HCT116 (cell line): ENCODE data around the gene HAX1. TPM values are rescaled to one million over a fixed set of nuclear protein-coding genes. Genes with fewer than 3 reads are reported as not detected.
A peak's percentile ranks its signal among the peaks of the same experiment; 100 is the strongest.

Source experiments
- ATAC-seq: fragments of 200-7000 bp; cut with Tn5 transposase; 2 replicates; pipeline ENCODE4 v1.9.1; 2020; ENCODE audit warnings: mild to moderate bottlenecking, moderate library complexity
- BruUV-seq: library from RNA; stranded (reverse); fragments of 400-500 nt; replicated peaks from 2 replicates; lab custom pipeline; 2021; lab: Mats Ljungman, UMichigan
- CTCF ChIA-PET: fragments of 300-600 bp; sonication (Branson Sonifier 250); formaldehyde crosslinking; loops from one replicate; lab custom pipeline; 2021; ENCODE audit warnings: antibody characterized with exemption; lab: Charles Lee
- POLR2A ChIA-PET: fragments of 300-600, 350-600 bp; sonication (Branson Sonifier 250); formaldehyde crosslinking; loops from one replicate; lab custom pipeline; 2021; ENCODE audit warnings: antibody characterized with exemption; lab: Charles Lee
- RAD21 ChIA-PET, 2 experiments: fragments of 300-600 bp; sonication (Branson Sonifier 250); formaldehyde crosslinking; loops; one replicate each; lab custom pipeline; 2023; ENCODE audit warnings: low total read pairs in 2 of 2; ENCODE audit not compliant: uncharacterized antibody in 2 of 2, unreplicated experiment in 2 of 2, low non-redundant PET in 1 of 2; lab: Charles Lee
- DNase-seq: peaks from one replicate; pipeline ENCODE4 v3.0.0-alpha.2; 2010; ENCODE audit warnings: low read depth, low spot score
- H2AFZ ChIP-seq: fragments of 200-600 bp; shearing (Covaris generic), sonication (generic); 2 replicates; pipeline ENCODE4 v1.6.1; 2017; ENCODE audit warnings: low read depth, mixed run types, mixed read lengths, antibody characterized with exemption, low read length; ENCODE audit not compliant: poor library complexity, severe bottlenecking
- H3K27ac ChIP-seq: 2 replicates; pipeline ENCODE4 v1.5.1; 2012; ENCODE audit warnings: low read depth, low read length
- H3K27me3 ChIP-seq: fragments of 200-600 bp; sonication (generic); 2 replicates; pipeline ENCODE4 v1.6.1; 2016; ENCODE audit warnings: mixed run types, low read length, mixed read lengths; ENCODE audit not compliant: insufficient read depth
- H3K36me3 ChIP-seq, 2 experiments: fragments of 200-500 bp in 1 of 2; fragments of 200-600 bp in 1 of 2; sonication (Bioruptor generic) in 1 of 2; sonication (generic) in 1 of 2; 2 replicates each; pipeline versions ENCODE4 v1.5.1 to v1.6.1; 2014 to 2016; ENCODE audit warnings: low read length in 2 of 2, inconsistent platforms in 1 of 2, mixed read lengths in 1 of 2, mixed run types in 1 of 2; ENCODE audit not compliant: insufficient read depth in 2 of 2, control insufficient read depth in 1 of 2
- H3K4me1 ChIP-seq, 2 experiments: fragments of 200-600 bp in 1 of 2; sonication (generic) in 1 of 2; 2 replicates each; pipeline versions ENCODE4 v1.5.1 to v1.6.1; 2012 to 2017; ENCODE audit warnings: low read length in 2 of 2, inconsistent platforms in 1 of 2, mild to moderate bottlenecking in 1 of 2, mixed read lengths in 1 of 2, mixed run types in 1 of 2, moderate library complexity in 1 of 2; ENCODE audit not compliant: insufficient read depth in 2 of 2, control insufficient read depth in 1 of 2
- H3K4me2 ChIP-seq: fragments of 200-600 bp; sonication (generic); 2 replicates; pipeline ENCODE4 v1.6.1; 2017; ENCODE audit warnings: mixed run types, low read length, mixed read lengths
- H3K4me3 ChIP-seq, 2 experiments: fragments of 200-600 bp in 1 of 2; sonication (generic) in 1 of 2; replicated peaks in 1 of 2; 2 replicates each; pipeline ENCODE4 v1.5.1; 2011 to 2016; ENCODE audit warnings: low read length in 2 of 2, control low read depth in 1 of 2, low read depth in 1 of 2, mild to moderate bottlenecking in 1 of 2, mixed read lengths in 1 of 2, mixed run types in 1 of 2
- H3K79me2 ChIP-seq: fragments of 200-600 bp; sonication (generic); 2 replicates; pipeline ENCODE4 v1.6.1; 2017; ENCODE audit warnings: mild to moderate bottlenecking, mixed run types, low read length, moderate library complexity, mixed read lengths; ENCODE audit not compliant: insufficient read depth
- H3K9ac ChIP-seq: fragments of 200-600 bp; sonication (generic); 2 replicates; pipeline ENCODE4 v1.6.1; 2016; ENCODE audit warnings: low read length, mixed read lengths
- H3K9me2 ChIP-seq: fragments of 200-600 bp; sonication (generic), shearing (Covaris generic); 2 replicates; pipeline ENCODE4 v1.6.1; 2017; ENCODE audit warnings: mixed run types, mild to moderate bottlenecking, moderate library complexity; ENCODE audit not compliant: insufficient read depth
- H3K9me3 ChIP-seq, 2 experiments: fragments of 200-500 bp in 1 of 2; fragments of 200-600 bp in 1 of 2; sonication (Bioruptor generic) in 1 of 2; sonication (generic) in 1 of 2; 2 replicates each; pipeline ENCODE4 v1.6.1; 2014 to 2017; ENCODE audit warnings: low read length in 2 of 2, mixed read lengths in 2 of 2, inconsistent platforms in 1 of 2, low read depth in 1 of 2, mild to moderate bottlenecking in 1 of 2, mixed run types in 1 of 2, moderate library complexity in 1 of 2; ENCODE audit not compliant: control insufficient read depth in 1 of 2, insufficient read depth in 1 of 2
- H4K20me1 ChIP-seq: fragments of 200-600 bp; sonication (generic), shearing (Covaris generic); 2 replicates; pipeline ENCODE4 v1.6.1; 2017; ENCODE audit warnings: mixed run types, mild to moderate bottlenecking, moderate library complexity; ENCODE audit not compliant: insufficient read depth
- ATF3 ChIP-seq: IDR thresholded peaks from 2 replicates; pipeline ENCODE4 v1.6.1; 2012
- CBX3 ChIP-seq: IDR thresholded peaks from 2 replicates; pipeline ENCODE4 v1.6.1; 2012; ENCODE audit warnings: low read depth
- CEBPB ChIP-seq: IDR thresholded peaks from 2 replicates; pipeline ENCODE4 v1.6.1; 2012; ENCODE audit warnings: low read depth
- CTCF ChIP-seq, 3 experiments: fragments of 200-600 bp in 1 of 3; sonication (generic) in 1 of 3; IDR thresholded peaks in 2 of 3; conservative IDR thresholded peaks in 1 of 3; 2 replicates each; pipeline ENCODE4 v1.5.1; 2012 to 2017; ENCODE audit warnings: low read depth in 2 of 3, low read length in 2 of 3, antibody characterized with exemption in 1 of 3, borderline replicate concordance in 1 of 3, control low read depth in 1 of 3, mild to moderate bottlenecking in 1 of 3, mixed read lengths in 1 of 3, mixed run types in 1 of 3, moderate library complexity in 1 of 3; ENCODE audit not compliant: insufficient read depth in 1 of 3
- EGR1 ChIP-seq: IDR thresholded peaks from 2 replicates; pipeline ENCODE4 v1.6.1; 2012; ENCODE audit warnings: low read depth
- ELF1 ChIP-seq: IDR thresholded peaks from 2 replicates; pipeline ENCODE4 v1.6.1; 2012; ENCODE audit warnings: low read depth, borderline replicate concordance
- EZH2 ChIP-seq: fragments of 200-600 bp; sonication (generic); IDR thresholded peaks from 2 replicates; pipeline ENCODE4 v1.6.1; 2017; ENCODE audit warnings: antibody characterized with exemption, mixed run types
- EZH2phosphoT487 ChIP-seq: fragments of 200-600 bp; IDR thresholded peaks from 2 replicates; pipeline ENCODE4 v1.6.1; 2018; ENCODE audit warnings: antibody characterized with exemption, borderline replicate concordance
- FOSL1 ChIP-seq: IDR thresholded peaks from 2 replicates; pipeline ENCODE4 v1.6.1; 2012; ENCODE audit warnings: low read depth
- POLR2A ChIP-seq: IDR thresholded peaks from 2 replicates; pipeline ENCODE4 v1.7.0; 2011; ENCODE audit warnings: borderline replicate concordance; ENCODE audit not compliant: insufficient read depth, insufficient read length; ENCODE audit errors: extremely low read depth
- POLR2AphosphoS5 ChIP-seq: IDR thresholded peaks from 2 replicates; pipeline ENCODE4 v1.6.1; 2011; ENCODE audit warnings: mild to moderate bottlenecking, low read depth, low read length, moderate library complexity
- RAD21 ChIP-seq: IDR thresholded peaks from 2 replicates; pipeline ENCODE4 v1.6.1; 2012; ENCODE audit warnings: low read depth, mild to moderate bottlenecking
- REST ChIP-seq: IDR thresholded peaks from 2 replicates; pipeline ENCODE4 v1.6.1; 2012; ENCODE audit warnings: low read depth
- TCF7L2 ChIP-seq: IDR thresholded peaks from 2 replicates; pipeline ENCODE4 v1.7.0; 2011; ENCODE audit warnings: borderline replicate concordance, inconsistent platforms; ENCODE audit not compliant: insufficient read depth, insufficient read length; ENCODE audit errors: extremely low read depth
- YY1 ChIP-seq: IDR thresholded peaks from 2 replicates; pipeline ENCODE4 v1.6.1; 2011; ENCODE audit warnings: low read length, low read depth, moderate library complexity, mild to moderate bottlenecking; ENCODE audit not compliant: insufficient replicate concordance; ENCODE audit errors: extremely low read depth
- ZBTB33 ChIP-seq: IDR thresholded peaks from 2 replicates; pipeline ENCODE4 v1.6.1; 2011; ENCODE audit warnings: mild to moderate bottlenecking, low read length, moderate library complexity; ENCODE audit not compliant: insufficient replicate concordance; ENCODE audit errors: extremely low read depth
- ZFX ChIP-seq: fragments of 450-650 bp; IDR thresholded peaks from 2 replicates; pipeline ENCODE4 v1.6.1; 2017
- ZNF274 ChIP-seq: fragments of 200-500 bp; sonication (Bioruptor generic); IDR thresholded peaks from 2 replicates; pipeline ENCODE4 v1.6.1; 2014; ENCODE audit warnings: mild to moderate bottlenecking, low read depth, low read length, inconsistent platforms
- intact Hi-C: fragments of 100-400 bp; cut with micrococcal nuclease; formaldehyde crosslinking; loops from 2 replicates; pipeline ENCODE4 v1.10.0; 2022
- total RNA-seq: library from RNA; stranded (reverse); gene quantifications from one replicate; pipeline ENCODE4 v1.2.1, GENCODE V29; 2021; ENCODE audit not compliant: unreplicated experiment

The HAX1 gene
- total RNA-seq, 1 experiment from 2014 or later, result 93.6 TPM

GRCh38 chr1:154324241-154324640, 51.8 kb downstream of the HAX1 start:
- Histone ChIP-seq H3K27me3 (no peaks in the 10 kb centered on the region), H3K27ac (no peak overlapping the region), H3K4me3 (peak overlapping the region; percentile 77 to 79), H3K9ac (no peak overlapping the region), H3K9me2 (no peaks in the 10 kb centered on the region), H3K79me2 (no peaks in the 10 kb centered on the region), H3K4me1 (peaks cover 24 to 47% of the 10 kb centered on the region in 2 experiments), H3K4me2 (peak overlapping the region; percentile 98), H3K36me3 (no peaks in the 10 kb centered on the region), H2AFZ (peak overlapping the region; percentile 88), H3K9me3 (no peaks in the 10 kb centered on the region), H4K20me1 (no peaks in the 10 kb centered on the region)
- TF ChIP-seq POLR2AphosphoS5, result no peak
- no peak for TF ChIP-seq ELF1
- TF ChIP-seq EZH2phosphoT487, result no peak
- no peak for TF ChIP-seq ZFX
- no peak for TF ChIP-seq ATF3
- no peak for TF ChIP-seq CBX3
- TF ChIP-seq CEBPB, result no peak
- TF ChIP-seq YY1, result no peak
- no peak for TF ChIP-seq ZBTB33
- TF ChIP-seq ZNF274, result no peak
- no peak for TF ChIP-seq FOSL1
- no peak for TF ChIP-seq RAD21
- TF ChIP-seq EZH2, result no peak
- no peak for TF ChIP-seq EGR1
- no peak for TF ChIP-seq TCF7L2
- TF ChIP-seq POLR2A, result no peak
- no peak for TF ChIP-seq REST
- TF ChIP-seq CTCF (IDR thresholded peaks at IDR 0.05 in 2 of 3, conservative IDR thresholded peaks at IDR 0.05 in 1 of 3; ENCODE audit: borderline replicate concordance in 1 of 3, insufficient read depth in 1 of 3, low read depth in 2 of 3, low read length in 2 of 3), result no peak
- ChIA-PET POLR2A (no interaction called here), RAD21 (interaction anchor here in 1 of 2 experiments (0.5 kb wide), 1 partner anchor 222 kb away, joined by 4 read pairs; no protein-coding TSS in a partner anchor), CTCF (interaction anchor here (1.0 to 1.3 kb wide), 3 partner anchors 9 to 223 kb away, joined by 3 to 8 read pairs (median 5); no protein-coding TSS in a partner anchor)
- intact Hi-C loops, result loop anchor here (10.0 kb wide), 1 partner anchor 221 kb away; no protein-coding TSS in a partner anchor
- DNase-seq (no peak), ATAC-seq (no peak)
- BruUV-seq, result no TSS peak
